Mononuclear cell (primary cell): ENCODE measurements around the gene HTR6. TPM values are rescaled to one million over a fixed set of nuclear protein-coding genes. Genes with fewer than 3 reads are reported as not detected.
"Not testable (repeated sequence)": the region's sequence is repeated elsewhere in the genome, so short reads cannot be mapped to it uniquely, and the experiment has no call there.

ENCODE experiments used
- H3K27me3 ChIP-seq: 2 replicates; pipeline ENCODE4 v1.6.0; 2011; ENCODE audit warnings: low read length, control low read depth; ENCODE audit not compliant: insufficient read depth
- H3K4me1 ChIP-seq: 2 replicates; pipeline ENCODE4 v1.5.1; 2011; ENCODE audit warnings: mild to moderate bottlenecking, low read length, control low read depth; ENCODE audit not compliant: insufficient read depth
- H3K4me3 ChIP-seq: 2 replicates; pipeline ENCODE4 v1.5.1; 2011; ENCODE audit warnings: mild to moderate bottlenecking, low read length, moderate library complexity
- H3K9me3 ChIP-seq: 2 replicates; pipeline ENCODE4 v1.5.1; 2011; ENCODE audit warnings: low read depth, mild to moderate bottlenecking, control low read depth, low read length
- total RNA-seq: library from RNA; depleted of rRNA; stranded (reverse); fragments of >200 nt; gene quantifications from one replicate; pipeline ENCODE4 v1.2.3, GENCODE V29; 2012

Gene HTR6
- total RNA-seq, result 0.31 TPM

DNA sequence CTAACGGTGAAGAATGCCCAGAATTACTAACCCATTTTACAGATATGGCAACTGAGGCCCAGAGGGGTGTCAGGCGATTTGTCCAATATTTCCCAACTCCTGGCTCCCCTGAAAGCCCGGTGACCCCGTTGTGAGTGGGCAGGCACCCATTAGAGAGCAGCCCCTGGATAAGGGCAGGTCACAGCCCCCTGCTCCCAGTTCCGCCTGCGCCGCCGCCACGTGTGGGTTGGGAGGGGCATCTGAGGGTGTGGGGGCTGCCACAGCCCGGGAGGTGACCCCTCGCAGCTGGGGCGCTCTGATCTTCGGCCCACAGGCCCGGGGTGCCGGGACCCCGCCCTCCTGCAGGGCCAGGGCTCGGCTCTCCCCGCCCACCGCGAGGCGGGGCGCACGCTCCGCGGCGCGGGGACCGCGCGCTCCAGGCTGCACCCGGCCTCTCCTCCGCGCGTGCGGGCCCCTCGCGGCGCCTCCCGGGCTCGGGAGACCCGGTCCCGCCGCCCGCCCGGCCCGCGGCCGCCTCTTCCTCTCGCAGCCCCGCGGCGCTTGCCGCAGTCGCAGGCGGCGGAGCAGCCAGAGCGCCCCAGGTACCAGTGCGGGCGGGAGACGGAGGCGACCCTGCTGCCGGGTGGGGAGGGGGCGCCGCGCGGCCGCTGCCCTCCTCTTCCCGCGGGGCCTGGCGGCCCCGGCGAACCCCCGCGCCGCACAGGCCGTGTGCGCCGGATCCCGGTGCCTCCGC is at the start of gene HTR6:
HTR6 (plus strand) TSS at position 423 of the 733 bp plus-strand sequence. CDS start 879 bp downstream, outside the sequence.
- no peaks in the 10 kb centered on the region for H3K9me3 ChIP-seq
- peaks cover 2% of the 10 kb centered on the region for H3K4me1 ChIP-seq
- H3K4me3 ChIP-seq, result no peak within 1 kb of the TSS
- peaks cover 27% of the 10 kb centered on the region for H3K27me3 ChIP-seq

DNA sequence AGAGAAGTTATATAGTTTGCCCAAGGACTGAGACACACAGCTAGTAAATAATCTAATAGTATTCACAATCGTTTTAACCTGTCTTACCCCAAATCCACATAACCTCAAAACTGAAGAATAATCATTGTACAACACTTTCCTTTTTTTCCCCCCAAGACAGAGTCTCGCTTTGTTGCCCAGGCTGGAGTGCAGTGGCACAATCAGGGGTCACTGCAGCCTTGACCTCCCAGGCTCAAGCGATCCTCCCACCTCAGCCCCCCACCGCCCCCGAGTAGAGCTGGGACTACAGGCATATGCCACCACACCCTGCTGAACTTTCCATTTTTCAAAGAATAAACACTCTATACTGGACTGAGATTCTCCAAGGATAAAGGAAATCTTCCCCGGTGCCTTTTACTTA is 49.2 kb upstream of the HTR6 start:
- no peaks in the 10 kb centered on the region for H3K9me3 ChIP-seq
- H3K27me3 ChIP-seq, result no peaks in the 10 kb centered on the region
- H3K4me3 ChIP-seq, result no peak overlapping the region
- no peaks in the 10 kb centered on the region for H3K4me1 ChIP-seq

GRCh38 chr1:19616489-19616888 is 48.2 kb upstream of the HTR6 start:
- H3K4me1 ChIP-seq, result no peaks in the 10 kb centered on the region
- H3K9me3 ChIP-seq, result no peaks in the 10 kb centered on the region
- no peak overlapping the region for H3K4me3 ChIP-seq
- H3K27me3 ChIP-seq, result no peaks in the 10 kb centered on the region

DNA sequence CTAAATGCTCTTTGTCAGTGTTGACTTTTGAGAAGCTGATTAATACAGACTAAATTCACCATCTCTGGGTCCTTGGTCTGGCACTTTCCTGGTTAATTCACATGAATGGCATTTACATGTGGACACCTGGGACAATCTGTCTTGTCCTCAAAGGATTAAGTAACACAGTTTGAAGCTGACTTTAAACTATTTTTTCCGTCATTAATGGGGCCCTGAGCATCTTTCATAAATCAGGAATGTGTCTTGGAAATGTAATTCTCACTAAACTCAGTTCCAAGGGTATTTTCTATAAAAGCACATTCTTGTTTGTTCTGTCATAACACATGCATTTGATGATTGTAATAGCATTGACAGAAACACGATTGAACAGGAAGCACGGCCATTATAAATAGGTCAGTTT is 47.3 kb upstream of the HTR6 start:
- no peaks in the 10 kb centered on the region for H3K9me3 ChIP-seq
- H3K4me3 ChIP-seq, result no peak overlapping the region

GRCh38 chr1:19618428-19618827 is 46.2 kb upstream of the HTR6 start:
- no peaks in the 10 kb centered on the region for H3K9me3 ChIP-seq
- no peaks in the 10 kb centered on the region for H3K27me3 ChIP-seq
- no peak overlapping the region for H3K4me3 ChIP-seq
- no peaks in the 10 kb centered on the region for H3K4me1 ChIP-seq

More for the DNA sequence above, 47.3 kb upstream of the HTR6 start:
- H3K27me3 ChIP-seq, result no peaks in the 10 kb centered on the region
- H3K4me1 ChIP-seq, result no peaks in the 10 kb centered on the region

GRCh38 chr1:19619697-19620384 is 44.8 kb upstream of the HTR6 start:
- Histone ChIP-seq H3K27me3 (no peaks in the 10 kb centered on the region), H3K4me1 (no peaks in the 10 kb centered on the region), H3K4me3 (no peak overlapping the region), H3K9me3 (no peaks in the 10 kb centered on the region)

GRCh38 chr1:19620786-19621185 is 43.9 kb upstream of the HTR6 start:
- H3K27me3 ChIP-seq, result no peaks in the 10 kb centered on the region
- no peaks in the 10 kb centered on the region for H3K4me1 ChIP-seq
- no peaks in the 10 kb centered on the region for H3K9me3 ChIP-seq
- no peak overlapping the region for H3K4me3 ChIP-seq

- no peaks in the 10 kb centered on the region for H3K4me1 ChIP-seq
- H3K9me3 ChIP-seq, result no peaks in the 10 kb centered on the region
- no peak overlapping the region for H3K4me3 ChIP-seq
- H3K27me3 ChIP-seq, result no peaks in the 10 kb centered on the region
These were observed 43.3 kb upstream of the HTR6 start for GRCh38 chr1:19621274-19621950.

- H3K9me3 ChIP-seq, result no peaks in the 10 kb centered on the region
- H3K4me1 ChIP-seq, result no peaks in the 10 kb centered on the region
These were observed 42.5 kb upstream of the HTR6 start for GRCh38 chr1:19622204-19622603.

DNA sequence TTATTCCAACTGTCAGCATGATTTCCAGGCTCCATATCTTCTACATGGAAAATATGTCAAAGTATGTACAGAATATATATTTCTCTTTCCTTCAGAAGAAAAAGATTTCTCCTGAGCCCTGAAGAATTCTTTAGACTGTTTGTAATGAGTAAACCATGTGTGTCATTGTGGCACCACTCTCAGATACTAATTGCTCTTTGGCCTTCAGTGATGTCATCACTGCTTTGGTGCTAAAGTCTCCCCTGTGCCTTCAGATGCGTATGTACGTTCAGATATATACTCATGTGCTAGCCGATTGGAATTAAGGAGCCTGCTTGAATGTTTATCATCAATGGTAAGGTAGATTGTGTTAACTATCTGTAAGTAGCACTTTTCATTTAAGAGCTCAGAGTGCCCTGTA is 41.2 kb upstream of the HTR6 start:
- H3K27me3 ChIP-seq, result no peaks in the 10 kb centered on the region
- no peaks in the 10 kb centered on the region for H3K4me1 ChIP-seq
- no peak overlapping the region for H3K4me3 ChIP-seq
- no peaks in the 10 kb centered on the region for H3K9me3 ChIP-seq

More at GRCh38 chr1:19622204-19622603, 42.5 kb upstream of the HTR6 start:
- no peak overlapping the region for H3K4me3 ChIP-seq
- no peaks in the 10 kb centered on the region for H3K27me3 ChIP-seq

DNA sequence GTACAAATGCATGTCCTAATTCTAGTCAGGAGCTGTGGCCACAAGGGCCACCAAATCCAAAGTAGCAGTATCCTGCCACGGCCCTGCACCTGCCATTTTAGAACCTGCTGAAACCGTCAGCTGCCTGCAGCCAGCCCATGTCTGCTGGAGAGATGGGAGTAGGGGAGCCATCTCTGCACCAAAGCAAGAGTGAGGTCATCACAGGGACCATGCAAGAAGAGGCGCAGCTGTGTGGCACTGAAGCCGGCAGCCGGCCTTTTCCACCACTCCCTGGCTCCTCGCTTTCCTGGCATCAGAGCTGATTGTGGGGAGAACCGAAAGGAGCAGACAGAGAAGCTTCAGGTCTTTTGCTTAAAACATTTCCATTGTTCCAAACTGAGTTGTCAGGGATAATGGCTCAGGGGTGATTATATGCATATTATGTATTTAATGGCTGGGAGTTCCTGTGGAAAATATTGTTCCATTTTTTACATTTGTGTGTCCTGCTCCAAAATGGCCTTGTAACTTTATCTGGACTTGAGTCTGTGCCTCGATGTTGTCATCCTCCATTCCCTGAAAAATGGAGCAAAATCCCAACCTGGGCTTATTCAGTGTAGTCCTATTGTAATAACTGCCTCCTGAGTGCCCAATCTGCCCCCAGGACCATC is 39.3 kb upstream of the HTR6 start:
- Histone ChIP-seq H3K4me1 (no peaks in the 10 kb centered on the region), H3K4me3 (no peak overlapping the region), H3K9me3 (no peaks in the 10 kb centered on the region), H3K27me3 (no peaks in the 10 kb centered on the region)

GRCh38 chr1:19628879-19629278 is 35.8 kb upstream of the HTR6 start:
- no peak overlapping the region for H3K4me3 ChIP-seq
- H3K9me3 ChIP-seq, result no peaks in the 10 kb centered on the region
- no peaks in the 10 kb centered on the region for H3K4me1 ChIP-seq
- H3K27me3 ChIP-seq, result no peaks in the 10 kb centered on the region

- H3K4me3 ChIP-seq, result no peak overlapping the region
- H3K27me3 ChIP-seq, result no peaks in the 10 kb centered on the region
- no peaks in the 10 kb centered on the region for H3K4me1 ChIP-seq
- H3K9me3 ChIP-seq, result no peaks in the 10 kb centered on the region
These were observed 35.3 kb upstream of the HTR6 start for GRCh38 chr1:19629357-19629756.

- H3K4me3 ChIP-seq, H3K27me3 ChIP-seq, H3K4me1 ChIP-seq, H3K9me3 ChIP-seq: not testable (repeated sequence)
These were observed 34.5 kb upstream of the HTR6 start for GRCh38 chr1:19630192-19630591.
